ENCODE data around the gene KANK2.
"Not testable (repeated sequence)": the region's sequence is repeated elsewhere in the genome, so short reads cannot be mapped to it uniquely, and the experiment has no call there.

DNA sequence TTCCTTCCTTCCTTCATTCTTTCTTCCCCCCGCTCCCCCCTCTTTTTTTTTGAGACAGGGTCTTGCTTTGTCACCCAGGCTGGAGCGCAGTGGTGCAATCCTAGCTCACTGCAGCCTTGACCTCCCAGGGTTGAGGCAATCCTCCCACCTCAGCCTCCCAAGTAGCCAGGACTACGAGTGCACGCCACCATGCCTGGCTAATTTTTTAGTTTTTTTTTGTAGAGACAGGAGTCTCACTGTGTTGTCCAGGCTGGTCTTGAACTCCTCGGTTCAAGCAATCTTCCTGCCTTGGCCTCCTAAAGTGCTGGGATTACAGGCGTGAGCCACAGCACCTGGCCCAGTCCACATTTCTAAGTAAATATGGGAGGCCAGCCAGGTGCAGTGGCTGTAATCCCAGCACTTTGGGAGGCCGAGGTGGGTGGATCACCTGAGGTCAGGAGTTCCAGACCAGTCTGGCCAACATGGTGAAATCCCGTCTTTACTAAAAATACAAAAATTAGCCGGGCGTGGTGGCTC, 57.3 kb downstream of the KANK2 start:
- TF ChIP-seq, protein P1, sequence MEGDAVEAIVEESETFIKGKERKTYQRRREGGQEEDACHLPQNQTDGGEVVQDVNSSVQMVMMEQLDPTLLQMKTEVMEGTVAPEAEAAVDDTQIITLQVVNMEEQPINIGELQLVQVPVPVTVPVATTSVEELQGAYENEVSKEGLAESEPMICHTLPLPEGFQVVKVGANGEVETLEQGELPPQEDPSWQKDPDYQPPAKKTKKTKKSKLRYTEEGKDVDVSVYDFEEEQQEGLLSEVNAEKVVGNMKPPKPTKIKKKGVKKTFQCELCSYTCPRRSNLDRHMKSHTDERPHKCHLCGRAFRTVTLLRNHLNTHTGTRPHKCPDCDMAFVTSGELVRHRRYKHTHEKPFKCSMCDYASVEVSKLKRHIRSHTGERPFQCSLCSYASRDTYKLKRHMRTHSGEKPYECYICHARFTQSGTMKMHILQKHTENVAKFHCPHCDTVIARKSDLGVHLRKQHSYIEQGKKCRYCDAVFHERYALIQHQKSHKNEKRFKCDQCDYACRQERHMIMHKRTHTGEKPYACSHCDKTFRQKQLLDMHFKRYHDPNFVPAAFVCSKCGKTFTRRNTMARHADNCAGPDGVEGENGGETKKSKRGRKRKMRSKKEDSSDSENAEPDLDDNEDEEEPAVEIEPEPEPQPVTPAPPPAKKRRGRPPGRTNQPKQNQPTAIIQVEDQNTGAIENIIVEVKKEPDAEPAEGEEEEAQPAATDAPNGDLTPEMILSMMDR (IDR thresholded peaks at IDR 0.05; ENCODE audit: low read depth, low read length), result not testable (repeated sequence)
- TF ChIP-seq EZH2phosphoT487 (IDR thresholded peaks at IDR 0.05; ENCODE audit: low read depth), result not testable (repeated sequence)

Measured in OCI-LY3 (cell line).